ENCODE results near the gene PLEKHG2. TPM values are rescaled to one million over a fixed set of nuclear protein-coding genes. Genes with fewer than 3 reads are reported as not detected.

Gene PLEKHG2
- total and polyA plus RNA-seq, 9 of the 15 experiments (the other 6 are each of a cell fraction or from before 2014, with no cell fraction given) = 0.98 to 45.7 (median 9.8) TPM

GRCh38 chr19:39435499-39436349 lies 23.3 kb downstream of the PLEKHG2 start, which contains the start of gene RPS16 (continued):
- TF ChIP-seq NR0B1 (IDR thresholded peaks at IDR 0.05; ENCODE audit: partially characterized antibody) (no peak), ZNF75A (CRISPR knock-in tag; IDR thresholded peaks at IDR 0.05) (no peak), CTCF (IDR thresholded peaks at IDR 0.05 in 2 of 3, conservative IDR thresholded peaks at IDR 0.05 in 1 of 3; ENCODE audit: insufficient read depth in 2 of 3, low read depth in 1 of 3, low read length in 3 of 3) (no peak), E2F6 (IDR thresholded peaks at IDR 0.05; ENCODE audit: borderline replicate concordance in 1 of 2, extremely low read depth in 1 of 2, insufficient read depth in 1 of 2, insufficient read length in 1 of 2, low read depth in 1 of 2, low read length in 1 of 2, poor library complexity in 1 of 2, severe bottlenecking in 1 of 2) (peak; percentile 55 to 70), CEBPB (tag; IDR thresholded peaks at IDR 0.05) (no peak), HDAC1 (IDR thresholded peaks at IDR 0.05) (peak in 1 of 2 experiments; percentile 96; a peak in 2 of 4 replicates), FOXP1 (CRISPR knock-in tag; IDR thresholded peaks at IDR 0.05) (peak; percentile 88), ZBTB49 (CRISPR knock-in tag; IDR thresholded peaks at IDR 0.05; ENCODE audit: borderline replicate concordance) (no peak), COPS2 (conservative IDR thresholded peaks at IDR 0.05) (no peak), ZNF696 (CRISPR knock-in tag; conservative IDR thresholded peaks at IDR 0.05) (no peak), ZBTB17 (CRISPR knock-in tag; IDR thresholded peaks at IDR 0.05) (no peak), ZNF77 (CRISPR knock-in tag; IDR thresholded peaks at IDR 0.05) (no peak), TRIM28 (IDR thresholded peaks at IDR 0.05) (no peak), ZNF277 (CRISPR knock-in tag; IDR thresholded peaks at IDR 0.05; ENCODE audit: borderline replicate concordance) (no peak), MITF (IDR thresholded peaks at IDR 0.05) (no peak), ZNF584 (CRISPR knock-in tag; IDR thresholded peaks at IDR 0.05; ENCODE audit: low read depth) (no peak), RAD51 (IDR thresholded peaks at IDR 0.05; ENCODE audit: borderline replicate concordance, low read depth) (no peak)
